HEK293T (cell line): ENCODE data around the gene NSMCE1.

Experiments used
- BHLHE40 ChIP-seq: fragments of 450-650 bp; IDR thresholded peaks from 2 replicates; pipeline ENCODE4 v1.6.1; 2016; ENCODE audit warnings: mild to moderate bottlenecking, moderate library complexity, borderline replicate concordance
- FOXA1 ChIP-seq: fragments of 450-650 bp; IDR thresholded peaks from 2 replicates; pipeline ENCODE4 v1.6.1; 2016; ENCODE audit warnings: mild to moderate bottlenecking
- HDGF ChIP-seq: fragments of 450-650 bp; IDR thresholded peaks from 2 replicates; pipeline ENCODE4 v1.6.1; 2017; ENCODE audit warnings: antibody characterized with exemption, borderline replicate concordance
- NFRKB ChIP-seq: fragments of 450-650 bp; IDR thresholded peaks from 2 replicates; pipeline ENCODE4 v1.6.1; 2016; ENCODE audit warnings: mild to moderate bottlenecking, moderate library complexity
- SP1 ChIP-seq: fragments of 450-650 bp; IDR thresholded peaks from 2 replicates; pipeline ENCODE4 v1.6.1; 2017
- SUZ12 ChIP-seq: fragments of 450-650 bp; IDR thresholded peaks from 2 replicates; pipeline ENCODE4 v1.6.1; 2016; ENCODE audit warnings: mild to moderate bottlenecking

DNA sequence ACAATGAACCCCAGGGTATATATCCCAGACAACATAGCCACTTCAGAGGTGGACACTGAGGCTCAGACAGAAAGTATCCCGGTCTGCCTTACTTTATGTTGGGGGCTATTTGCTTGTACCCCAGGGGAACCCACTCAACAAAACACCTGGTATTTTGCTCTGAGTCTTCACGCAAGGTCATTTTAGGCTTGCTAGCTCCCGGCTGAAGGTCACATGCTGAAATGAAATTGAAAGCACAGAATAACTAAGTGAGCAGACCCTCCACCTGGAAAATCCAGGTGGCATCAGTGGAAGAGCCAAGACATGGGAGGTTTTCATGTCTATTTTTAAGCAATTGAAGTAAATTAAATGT, 69.4 kb downstream of the NSMCE1 start:
- TF ChIP-seq HDGF, result no peak
- TF ChIP-seq BHLHE40, result no peak
- no peak for TF ChIP-seq NFRKB
- TF ChIP-seq SP1, result no peak
- no peak for TF ChIP-seq FOXA1
- no peak for TF ChIP-seq SUZ12
